ENCODE results near the gene DAPP1. TPM values are rescaled to one million over a fixed set of nuclear protein-coding genes. Genes with fewer than 3 reads are reported as not detected.
A peak's percentile ranks its signal among the peaks of the same experiment; 100 is the strongest.

Gene DAPP1
- polyA plus RNA-seq, 3 donors, result 63.1 to 125 (median 87.2) TPM

DNA sequence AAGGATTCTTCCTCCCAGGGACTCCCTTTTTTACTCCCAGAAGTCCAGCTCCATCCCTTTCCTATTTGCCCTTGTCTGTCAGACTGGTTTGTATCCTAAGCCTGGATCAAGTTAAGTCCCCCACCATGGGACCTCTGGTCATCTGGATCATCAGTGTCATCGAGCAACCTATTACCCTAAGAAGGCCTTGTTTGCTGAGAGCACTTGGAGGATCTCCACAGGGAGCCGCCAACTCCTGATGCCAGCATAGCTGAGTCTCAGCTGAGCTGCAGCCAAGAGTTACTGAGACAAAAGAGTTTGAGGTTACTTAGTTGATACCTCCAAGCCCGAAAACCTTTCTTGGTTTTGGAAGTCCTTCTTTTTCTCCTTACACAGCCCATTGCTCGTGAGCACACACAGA is 10.1 kb upstream of the DAPP1 start:
- Histone ChIP-seq H3K4me1 (ENCODE audit: control insufficient read depth in 1 of 2, insufficient read depth in 2 of 2, low read length in 2 of 2) (no peaks in the 10 kb centered on the region), H3K36me3 (replicated peaks in 1 of 2; ENCODE audit: control insufficient read depth in 1 of 2, insufficient read depth in 2 of 2, low read length in 2 of 2) (no peaks in the 10 kb centered on the region), H3K4me2 (replicated peaks; ENCODE audit: extremely low read depth, low read length, poor library complexity, severe bottlenecking) (no peak overlapping the region), H3K9ac (ENCODE audit: insufficient read depth, low read length, poor library complexity, severe bottlenecking) (no peak overlapping the region), H3K79me2 (ENCODE audit: insufficient read depth, low read length) (no peaks in the 10 kb centered on the region), H4K20me1 (ENCODE audit: insufficient read depth, low read length) (no peaks in the 10 kb centered on the region), H3K9me3 (replicated peaks in 1 of 2; ENCODE audit: control insufficient read depth in 1 of 2, insufficient read depth in 1 of 2, low read length in 2 of 2) (no peaks in the 10 kb centered on the region), H3K27me3 (ENCODE audit: control insufficient read depth in 2 of 2, insufficient read depth in 2 of 2, low read length in 2 of 2) (peaks cover 2 to 3% of the 10 kb centered on the region in 2 donors), H3K4me3 (replicated peaks in 1 of 3; ENCODE audit: low read depth in 2 of 3, low read length in 3 of 3) (no peak overlapping the region), H3K27ac (ENCODE audit: low read depth in 1 of 2, low read length in 2 of 2) (no peak overlapping the region), H2AFZ (ENCODE audit: insufficient read depth, low read depth, low read length, poor library complexity, severe bottlenecking) (no peak overlapping the region)
- no peak overlapping the region for H3K27ac Mint-ChIP-seq
- H3K4me1 Mint-ChIP-seq, result peaks cover 4% of the 10 kb centered on the region
- H3K27me3 Mint-ChIP-seq (ENCODE audit: low read depth in 3 of 3), result peaks cover 0 to 8% (median 5%) of the 10 kb centered on the region in 3 donors
- no peak overlapping the region for H3K4me3 Mint-ChIP-seq
- intact Hi-C loops (cut with micrococcal nuclease), result loop anchor here in 1 of 2 donors (5.0 kb wide), 1 partner anchor 244 kb away; the partner anchor contains the start of gene TRMT10A
- no peaks in the 10 kb centered on the region for H3K9me3 Mint-ChIP-seq
- no peak for DNase-seq
- TF ChIP-seq, protein P1, sequence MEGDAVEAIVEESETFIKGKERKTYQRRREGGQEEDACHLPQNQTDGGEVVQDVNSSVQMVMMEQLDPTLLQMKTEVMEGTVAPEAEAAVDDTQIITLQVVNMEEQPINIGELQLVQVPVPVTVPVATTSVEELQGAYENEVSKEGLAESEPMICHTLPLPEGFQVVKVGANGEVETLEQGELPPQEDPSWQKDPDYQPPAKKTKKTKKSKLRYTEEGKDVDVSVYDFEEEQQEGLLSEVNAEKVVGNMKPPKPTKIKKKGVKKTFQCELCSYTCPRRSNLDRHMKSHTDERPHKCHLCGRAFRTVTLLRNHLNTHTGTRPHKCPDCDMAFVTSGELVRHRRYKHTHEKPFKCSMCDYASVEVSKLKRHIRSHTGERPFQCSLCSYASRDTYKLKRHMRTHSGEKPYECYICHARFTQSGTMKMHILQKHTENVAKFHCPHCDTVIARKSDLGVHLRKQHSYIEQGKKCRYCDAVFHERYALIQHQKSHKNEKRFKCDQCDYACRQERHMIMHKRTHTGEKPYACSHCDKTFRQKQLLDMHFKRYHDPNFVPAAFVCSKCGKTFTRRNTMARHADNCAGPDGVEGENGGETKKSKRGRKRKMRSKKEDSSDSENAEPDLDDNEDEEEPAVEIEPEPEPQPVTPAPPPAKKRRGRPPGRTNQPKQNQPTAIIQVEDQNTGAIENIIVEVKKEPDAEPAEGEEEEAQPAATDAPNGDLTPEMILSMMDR (IDR thresholded peaks at IDR 0.05), result no peak
- 100% methylated on average over 2 of the region's 4 CpGs for WGBS (ENCODE audit: insufficient coverage)
- H3K36me3 Mint-ChIP-seq, result no peaks in the 10 kb centered on the region

DNA sequence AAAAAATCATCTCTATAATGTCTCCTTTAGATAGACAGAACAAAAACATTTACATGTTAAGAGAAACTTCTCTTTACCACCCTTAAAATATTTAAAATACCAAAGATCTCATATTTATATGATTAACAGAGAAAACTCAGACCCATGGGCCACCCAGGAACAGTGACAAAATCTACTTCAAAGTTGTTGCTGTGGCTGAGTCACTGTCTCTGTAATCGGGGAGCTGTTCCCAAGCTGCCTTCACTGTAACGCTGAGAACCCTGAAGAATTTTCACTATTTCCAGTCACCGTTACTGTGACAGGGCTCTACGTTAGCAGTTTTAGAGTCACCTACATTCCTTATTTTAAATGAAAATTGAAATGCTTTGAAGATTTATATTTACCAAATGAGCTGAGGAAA is 9.0 kb upstream of the DAPP1 start:
- Mint-ChIP-seq H3K36me3 (no peaks in the 10 kb centered on the region), H3K4me3 (no peak overlapping the region), H3K4me1 (peaks cover 10% of the 10 kb centered on the region), H3K9me3 (no peaks in the 10 kb centered on the region), H3K27me3 (ENCODE audit: low read depth in 3 of 3) (peaks cover 0 to 5% (median 5%) of the 10 kb centered on the region in 3 donors), H3K27ac (no peak overlapping the region)
- intact Hi-C loops (cut with micrococcal nuclease), result loop anchor here in 1 of 2 donors (5.0 kb wide), 1 partner anchor 245 kb away; the partner anchor contains the start of gene TRMT10A
- H3K4me3 ChIP-seq (replicated peaks in 1 of 3; ENCODE audit: low read depth in 2 of 3, low read length in 3 of 3), result no peak overlapping the region
- no peak overlapping the region for H3K27ac ChIP-seq (ENCODE audit: low read depth in 1 of 2, low read length in 2 of 2)
- no peak overlapping the region for H3K4me2 ChIP-seq (replicated peaks; ENCODE audit: extremely low read depth, low read length, poor library complexity, severe bottlenecking)
- no peaks in the 10 kb centered on the region for H3K9me3 ChIP-seq (replicated peaks in 1 of 2; ENCODE audit: control insufficient read depth in 1 of 2, insufficient read depth in 1 of 2, low read length in 2 of 2)
- WGBS (ENCODE audit: insufficient coverage), result 83% methylated on average over 1 of the region's 4 CpGs
- no peaks in the 10 kb centered on the region for H3K79me2 ChIP-seq (ENCODE audit: insufficient read depth, low read length)
- no peaks in the 10 kb centered on the region for H3K36me3 ChIP-seq (replicated peaks in 1 of 2; ENCODE audit: control insufficient read depth in 1 of 2, insufficient read depth in 2 of 2, low read length in 2 of 2)
- TF ChIP-seq, protein P1 (IDR thresholded peaks at IDR 0.05), result no peak
- no peak overlapping the region for H3K9ac ChIP-seq (ENCODE audit: insufficient read depth, low read length, poor library complexity, severe bottlenecking)
- DNase-seq, result no peak
- H4K20me1 ChIP-seq (ENCODE audit: insufficient read depth, low read length), result no peaks in the 10 kb centered on the region
- peak overlapping the region; percentile 1 for H2AFZ ChIP-seq (ENCODE audit: insufficient read depth, low read depth, low read length, poor library complexity, severe bottlenecking)
- peaks cover under 1 to 2% of the 10 kb centered on the region in 2 donors for H3K27me3 ChIP-seq (ENCODE audit: control insufficient read depth in 2 of 2, insufficient read depth in 2 of 2, low read length in 2 of 2)
- H3K4me1 ChIP-seq (ENCODE audit: control insufficient read depth in 1 of 2, insufficient read depth in 2 of 2, low read length in 2 of 2), result peaks cover 5 to 6% of the 10 kb centered on the region in 2 donors
